GM23338 (cell line): ENCODE results near the gene FYTTD1. TPM values are rescaled to one million over a fixed set of nuclear protein-coding genes. Genes with fewer than 3 reads are reported as not detected.

Source experiments
- ATAC-seq: fragments of 200-7000 bp; cut with Tn5 transposase; 3 replicates; pipeline ENCODE4 v1.9.1; 2020
- DNase-seq: peaks from one replicate; pipeline ENCODE4 v3.0.0-alpha.2; 2015; ENCODE audit warnings: low spot score
- H2AFZ ChIP-seq: fragments of 200-600 bp; sonication (generic); 2 replicates; pipeline ENCODE4 v1.8.0; 2016; ENCODE audit warnings: antibody characterized with exemption, mild to moderate bottlenecking, moderate library complexity
- H3F3A ChIP-seq: fragments of 200-600 bp; sonication (generic); replicated peaks from 2 replicates; pipeline ENCODE4 v1.8.0; 2017; ENCODE audit warnings: antibody characterized with exemption, mixed run types, low read depth
- H3K27ac ChIP-seq: fragments of 200-600 bp; sonication (generic); 2 replicates; pipeline ENCODE4 v1.6.1; 2016; ENCODE audit warnings: low read depth
- H3K27me3 ChIP-seq: fragments of 200-600 bp; sonication (generic); 2 replicates; pipeline ENCODE4 v1.8.0; 2016; ENCODE audit warnings: mild to moderate bottlenecking, mixed run types, moderate library complexity; ENCODE audit not compliant: insufficient read depth
- H3K36me3 ChIP-seq: fragments of 200-600 bp; sonication (generic); 2 replicates; pipeline ENCODE4 v1.8.0; 2016; ENCODE audit warnings: mild to moderate bottlenecking; ENCODE audit not compliant: insufficient read depth
- H3K4me1 ChIP-seq: fragments of 200-600 bp; sonication (generic); 2 replicates; pipeline ENCODE4 v1.8.0; 2016; ENCODE audit warnings: mild to moderate bottlenecking, moderate library complexity; ENCODE audit not compliant: insufficient read depth
- H3K4me2 ChIP-seq: fragments of 200-600 bp; sonication (generic); 2 replicates; pipeline ENCODE4 v1.7.1; 2017; ENCODE audit warnings: mixed run types
- H3K4me3 ChIP-seq: fragments of 200-600 bp; sonication (generic); 2 replicates; pipeline ENCODE4 v1.6.1; 2016; ENCODE audit warnings: mixed run types
- H3K79me2 ChIP-seq: fragments of 200-600 bp; sonication (generic); replicated peaks from 2 replicates; pipeline ENCODE4 v1.8.0; 2017; ENCODE audit warnings: mild to moderate bottlenecking; ENCODE audit not compliant: insufficient read depth
- H3K9me2 ChIP-seq: fragments of 200-600 bp; sonication (generic); 2 replicates; pipeline ENCODE4 v1.8.0; 2017; ENCODE audit not compliant: insufficient read depth
- H4K20me1 ChIP-seq: fragments of 200-600 bp; sonication (generic); replicated peaks from 2 replicates; pipeline ENCODE4 v1.8.0; 2017; ENCODE audit warnings: mild to moderate bottlenecking; ENCODE audit not compliant: insufficient read depth
- H3K27ac Mint-ChIP-seq: 2 replicates; pipeline ENCODE4 v1.8.0; 2020; ENCODE audit warnings: inconsistent platforms, mild to moderate bottlenecking, moderate library complexity, mixed read lengths
- H3K27me3 Mint-ChIP-seq: 3 replicates; pipeline ENCODE4 v1.8.0; 2022; ENCODE audit warnings: low read depth, mild to moderate bottlenecking, moderate library complexity, mixed read lengths, inconsistent platforms; ENCODE audit not compliant: insufficient read depth, poor library complexity
- H3K36me3 Mint-ChIP-seq: 3 replicates; pipeline ENCODE4 v1.8.0; 2021; ENCODE audit warnings: low read depth, mild to moderate bottlenecking, inconsistent platforms, moderate library complexity, mixed read lengths
- H3K4me1 Mint-ChIP-seq: 3 replicates; pipeline ENCODE4 v1.8.0; 2020; ENCODE audit warnings: mild to moderate bottlenecking, inconsistent platforms, mixed read lengths
- H3K4me3 Mint-ChIP-seq: 3 replicates; pipeline ENCODE4 v1.8.0; 2021; ENCODE audit warnings: moderate library complexity, mild to moderate bottlenecking, inconsistent platforms, mixed read lengths
- H3K9me3 Mint-ChIP-seq: 3 replicates; pipeline ENCODE4 v1.8.0; 2020; ENCODE audit warnings: moderate library complexity, mild to moderate bottlenecking, inconsistent platforms, mixed read lengths
- CREB1 ChIP-seq: fragments of 250-450 bp; sonication (Bioruptor Pico); IDR thresholded peaks from 2 replicates; pipeline ENCODE4 v1.5.0; 2020; ENCODE audit warnings: low read depth, mild to moderate bottlenecking, moderate library complexity
- EZH2 ChIP-seq: fragments of 200-600 bp; sonication (generic); IDR thresholded peaks from one replicate; pipeline ENCODE4 v1.8.0; 2017; ENCODE audit warnings: antibody characterized with exemption, mild to moderate bottlenecking, low read depth; ENCODE audit not compliant: unreplicated experiment
- EZH2phosphoT487 ChIP-seq: fragments of 200-600 bp; sonication (generic); IDR thresholded peaks from one replicate; pipeline ENCODE4 v1.8.1; 2018; ENCODE audit warnings: antibody characterized with exemption; ENCODE audit not compliant: unreplicated experiment
- JUNB ChIP-seq: IDR thresholded peaks from one replicate; pipeline ENCODE4 v1.6.1; 2016; ENCODE audit warnings: antibody characterized with exemption; ENCODE audit not compliant: unreplicated experiment
- NANOG ChIP-seq: IDR thresholded peaks from 2 replicates; pipeline ENCODE4 v1.6.1; 2016; ENCODE audit warnings: antibody characterized with exemption, borderline replicate concordance
- POLR2AphosphoS5 ChIP-seq: IDR thresholded peaks from 2 replicates; pipeline ENCODE4 v1.6.1; 2016; ENCODE audit warnings: antibody characterized with exemption, low read depth
- REST ChIP-seq: IDR thresholded peaks from one replicate; pipeline ENCODE4 v1.6.1; 2018; ENCODE audit warnings: antibody characterized with exemption; ENCODE audit not compliant: unreplicated experiment
- ZNF114 ChIP-seq: fragments of 250-450 bp; sonication (Bioruptor Pico); IDR thresholded peaks from 2 replicates; pipeline ENCODE4 v1.5.0; 2020; ENCODE audit warnings: mild to moderate bottlenecking, moderate library complexity
- ZNF331 ChIP-seq: fragments of 250-450 bp; sonication (Bioruptor Pico); IDR thresholded peaks from 2 replicates; pipeline ENCODE4 v1.5.0; 2020; ENCODE audit warnings: low read depth, mild to moderate bottlenecking, moderate library complexity
- polyA plus RNA-seq: library from polyadenylated mRNA; unstranded; fragments of >200 nt; fragmentation: Nextera tagmentation; extraction: Ambion mirVana; gene quantifications from 2 replicates; pipeline ENCODE4 v1.2.1, GENCODE V29; 2016
- total RNA-seq: library from RNA; depleted of rRNA; stranded (reverse); fragments of >200 nt; shearing (Covaris generic); gene quantifications from 2 replicates; pipeline ENCODE4 v1.2.3, GENCODE V29; 2014
- TF ChIP-seq, protein P1 (sequence below): fragments of 250-450 bp; sonication (Bioruptor Pico); IDR thresholded peaks from 2 replicates; pipeline ENCODE4 v1.5.0; 2020; ENCODE audit warnings: mild to moderate bottlenecking, moderate library complexity
- TF ChIP-seq, protein P2 (sequence below), 2 experiments: fragments of 200-600 bp in 1 of 2; sonication (generic) in 1 of 2; conservative IDR thresholded peaks; 2 replicates each; pipeline versions ENCODE4 v1.5.1 to v1.6.1; 2016 to 2017; ENCODE audit warnings: antibody characterized with exemption in 2 of 2, low read depth in 2 of 2, mild to moderate bottlenecking in 2 of 2, moderate library complexity in 1 of 2

The FYTTD1 gene
- total and polyA plus RNA-seq, 2 experiments from 2014 or later, result 13.7 to 14.8 TPM

DNA sequence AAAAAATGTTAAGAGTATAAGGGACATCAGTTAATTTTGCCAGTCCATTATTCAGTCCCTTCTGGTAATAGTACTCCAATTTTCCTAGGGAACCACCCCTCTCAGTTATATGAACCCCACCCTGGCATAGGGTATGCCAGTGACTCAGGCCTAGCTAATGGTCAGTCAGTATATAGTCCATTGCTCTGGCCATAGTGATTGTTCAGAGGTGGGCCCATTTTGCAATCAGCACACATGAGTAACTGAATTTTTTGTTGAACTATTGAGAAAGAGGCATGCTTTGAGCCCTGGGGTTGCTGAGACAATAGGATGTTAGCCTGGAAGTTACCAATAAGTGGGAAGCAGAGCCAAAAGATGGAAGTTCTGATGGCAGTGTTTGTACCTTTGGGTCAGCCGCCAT lies 45.5 kb downstream of the FYTTD1 start (continued):
- TF ChIP-seq ZNF114 (no peak), CREB1 (CRISPR knock-in tag) (no peak)

- Histone ChIP-seq H3K4me3 (no peak overlapping the region), H3K79me2 (peaks cover 96% of the 10 kb centered on the region), H3K9me2 (no peaks in the 10 kb centered on the region), H2AFZ (no peak overlapping the region), H3F3A (no peaks in the 10 kb centered on the region), H3K36me3 (no peaks in the 10 kb centered on the region), H3K27me3 (no peaks in the 10 kb centered on the region), H3K4me1 (no peaks in the 10 kb centered on the region), H3K27ac (no peak overlapping the region), H3K4me2 (no peak overlapping the region), H4K20me1 (peaks cover 23% of the 10 kb centered on the region)
- Mint-ChIP-seq H3K9me3 (no peaks in the 10 kb centered on the region), H3K27ac (no peak overlapping the region), H3K4me3 (no peak overlapping the region), H3K36me3 (peaks cover 3% of the 10 kb centered on the region; the same call in 1 of the 3 replicates), H3K27me3 (no peaks in the 10 kb centered on the region), H3K4me1 (peaks cover 2% of the 10 kb centered on the region; the same call in 2 of the 3 replicates)
- no peak for TF ChIP-seq ZNF331 (CRISPR knock-in tag)
- no peak for TF ChIP-seq POLR2AphosphoS5
- TF ChIP-seq REST, result no peak
- TF ChIP-seq, protein P1, sequence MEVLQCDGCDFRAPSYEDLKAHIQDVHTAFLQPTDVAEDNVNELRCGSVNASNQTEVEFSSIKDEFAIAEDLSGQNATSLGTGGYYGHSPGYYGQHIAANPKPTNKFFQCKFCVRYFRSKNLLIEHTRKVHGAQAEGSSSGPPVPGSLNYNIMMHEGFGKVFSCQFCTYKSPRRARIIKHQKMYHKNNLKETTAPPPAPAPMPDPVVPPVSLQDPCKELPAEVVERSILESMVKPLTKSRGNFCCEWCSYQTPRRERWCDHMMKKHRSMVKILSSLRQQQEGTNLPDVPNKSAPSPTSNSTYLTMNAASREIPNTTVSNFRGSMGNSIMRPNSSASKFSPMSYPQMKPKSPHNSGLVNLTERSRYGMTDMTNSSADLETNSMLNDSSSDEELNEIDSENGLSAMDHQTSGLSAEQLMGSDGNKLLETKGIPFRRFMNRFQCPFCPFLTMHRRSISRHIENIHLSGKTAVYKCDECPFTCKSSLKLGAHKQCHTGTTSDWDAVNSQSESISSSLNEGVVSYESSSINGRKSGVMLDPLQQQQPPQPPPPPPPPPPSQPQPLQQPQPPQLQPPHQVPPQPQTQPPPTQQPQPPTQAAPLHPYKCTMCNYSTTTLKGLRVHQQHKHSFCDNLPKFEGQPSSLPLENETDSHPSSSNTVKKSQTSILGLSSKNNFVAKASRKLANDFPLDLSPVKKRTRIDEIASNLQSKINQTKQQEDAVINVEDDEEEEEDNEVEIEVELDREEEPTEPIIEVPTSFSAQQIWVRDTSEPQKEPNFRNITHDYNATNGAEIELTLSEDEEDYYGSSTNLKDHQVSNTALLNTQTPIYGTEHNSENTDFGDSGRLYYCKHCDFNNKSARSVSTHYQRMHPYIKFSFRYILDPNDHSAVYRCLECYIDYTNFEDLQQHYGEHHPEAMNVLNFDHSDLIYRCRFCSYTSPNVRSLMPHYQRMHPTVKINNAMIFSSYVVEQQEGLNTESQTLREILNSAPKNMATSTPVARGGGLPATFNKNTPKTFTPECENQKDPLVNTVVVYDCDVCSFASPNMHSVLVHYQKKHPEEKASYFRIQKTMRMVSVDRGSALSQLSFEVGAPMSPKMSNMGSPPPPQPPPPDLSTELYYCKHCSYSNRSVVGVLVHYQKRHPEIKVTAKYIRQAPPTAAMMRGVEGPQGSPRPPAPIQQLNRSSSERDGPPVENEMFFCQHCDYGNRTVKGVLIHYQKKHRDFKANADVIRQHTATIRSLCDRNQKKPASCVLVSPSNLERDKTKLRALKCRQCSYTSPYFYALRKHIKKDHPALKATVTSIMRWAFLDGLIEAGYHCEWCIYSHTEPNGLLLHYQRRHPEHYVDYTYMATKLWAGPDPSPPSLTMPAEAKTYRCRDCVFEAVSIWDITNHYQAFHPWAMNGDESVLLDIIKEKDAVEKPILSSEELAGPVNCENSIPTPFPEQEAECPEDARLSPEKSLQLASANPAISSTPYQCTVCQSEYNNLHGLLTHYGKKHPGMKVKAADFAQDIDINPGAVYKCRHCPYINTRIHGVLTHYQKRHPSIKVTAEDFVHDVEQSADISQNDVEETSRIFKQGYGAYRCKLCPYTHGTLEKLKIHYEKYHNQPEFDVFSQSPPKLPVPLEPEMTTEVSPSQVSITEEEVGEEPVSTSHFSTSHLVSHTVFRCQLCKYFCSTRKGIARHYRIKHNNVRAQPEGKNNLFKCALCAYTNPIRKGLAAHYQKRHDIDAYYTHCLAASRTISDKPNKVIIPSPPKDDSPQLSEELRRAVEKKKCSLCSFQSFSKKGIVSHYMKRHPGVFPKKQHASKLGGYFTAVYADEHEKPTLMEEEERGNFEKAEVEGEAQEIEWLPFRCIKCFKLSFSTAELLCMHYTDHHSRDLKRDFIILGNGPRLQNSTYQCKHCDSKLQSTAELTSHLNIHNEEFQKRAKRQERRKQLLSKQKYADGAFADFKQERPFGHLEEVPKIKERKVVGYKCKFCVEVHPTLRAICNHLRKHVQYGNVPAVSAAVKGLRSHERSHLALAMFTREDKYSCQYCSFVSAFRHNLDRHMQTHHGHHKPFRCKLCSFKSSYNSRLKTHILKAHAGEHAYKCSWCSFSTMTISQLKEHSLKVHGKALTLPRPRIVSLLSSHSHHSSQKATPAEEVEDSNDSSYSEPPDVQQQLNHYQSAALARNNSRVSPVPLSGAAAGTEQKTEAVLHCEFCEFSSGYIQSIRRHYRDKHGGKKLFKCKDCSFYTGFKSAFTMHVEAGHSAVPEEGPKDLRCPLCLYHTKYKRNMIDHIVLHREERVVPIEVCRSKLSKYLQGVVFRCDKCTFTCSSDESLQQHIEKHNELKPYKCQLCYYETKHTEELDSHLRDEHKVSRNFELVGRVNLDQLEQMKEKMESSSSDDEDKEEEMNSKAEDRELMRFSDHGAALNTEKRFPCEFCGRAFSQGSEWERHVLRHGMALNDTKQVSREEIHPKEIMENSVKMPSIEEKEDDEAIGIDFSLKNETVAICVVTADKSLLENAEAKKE, result no peak
- TF ChIP-seq EZH2, result no peak
- TF ChIP-seq NANOG, result no peak
- no peak for TF ChIP-seq JUNB
- no peak for TF ChIP-seq EZH2phosphoT487
- TF ChIP-seq, protein P2, sequence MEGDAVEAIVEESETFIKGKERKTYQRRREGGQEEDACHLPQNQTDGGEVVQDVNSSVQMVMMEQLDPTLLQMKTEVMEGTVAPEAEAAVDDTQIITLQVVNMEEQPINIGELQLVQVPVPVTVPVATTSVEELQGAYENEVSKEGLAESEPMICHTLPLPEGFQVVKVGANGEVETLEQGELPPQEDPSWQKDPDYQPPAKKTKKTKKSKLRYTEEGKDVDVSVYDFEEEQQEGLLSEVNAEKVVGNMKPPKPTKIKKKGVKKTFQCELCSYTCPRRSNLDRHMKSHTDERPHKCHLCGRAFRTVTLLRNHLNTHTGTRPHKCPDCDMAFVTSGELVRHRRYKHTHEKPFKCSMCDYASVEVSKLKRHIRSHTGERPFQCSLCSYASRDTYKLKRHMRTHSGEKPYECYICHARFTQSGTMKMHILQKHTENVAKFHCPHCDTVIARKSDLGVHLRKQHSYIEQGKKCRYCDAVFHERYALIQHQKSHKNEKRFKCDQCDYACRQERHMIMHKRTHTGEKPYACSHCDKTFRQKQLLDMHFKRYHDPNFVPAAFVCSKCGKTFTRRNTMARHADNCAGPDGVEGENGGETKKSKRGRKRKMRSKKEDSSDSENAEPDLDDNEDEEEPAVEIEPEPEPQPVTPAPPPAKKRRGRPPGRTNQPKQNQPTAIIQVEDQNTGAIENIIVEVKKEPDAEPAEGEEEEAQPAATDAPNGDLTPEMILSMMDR (conservative IDR thresholded peaks at IDR 0.05; ENCODE audit: low read depth in 2 of 2), result no peak
- DNase-seq (no peak), ATAC-seq (no peak)
Measured at GRCh38 chr3:197796087-197796486, 46.4 kb downstream of the FYTTD1 start.
